Right cardiac atrium (tissue), 5 donors: ENCODE data around the gene UBD. TPM values are rescaled to one million over a fixed set of nuclear protein-coding genes. Genes with fewer than 3 reads are reported as not detected.

Experiments used
- ATAC-seq, 2 donors: fragments of 200-7000 bp; cut with Tn5 transposase; one replicate each; pipeline versions ENCODE4 v1.8.0 to v1.9.1; 2020; ENCODE audit warnings: moderate library complexity in 2 of 2, mild to moderate bottlenecking in 1 of 2
- DNase-seq, 3 donors: peaks; one replicate each; pipeline ENCODE4 v3.0.0-alpha.2; 2020
- H3K27ac ChIP-seq: one replicate; pipeline ENCODE4 v1.5.1; 2013; ENCODE audit warnings: mild to moderate bottlenecking, low read length, control low read depth, moderate library complexity
- H3K27me3 ChIP-seq: one replicate; pipeline ENCODE4 v1.6.1; 2013; ENCODE audit not compliant: control insufficient read depth, insufficient read depth
- H3K4me1 ChIP-seq: one replicate; pipeline ENCODE4 v1.6.1; 2013; ENCODE audit warnings: low read length; ENCODE audit not compliant: control insufficient read depth, insufficient read depth
- H3K4me3 ChIP-seq: one replicate; pipeline ENCODE4 v1.5.1; 2013; ENCODE audit warnings: low read length, control low read depth
- H3K9me3 ChIP-seq: one replicate; pipeline ENCODE4 v1.6.1; 2013; ENCODE audit warnings: low read length; ENCODE audit not compliant: control insufficient read depth
- WGBS: extraction: QIAGEN DNeasy Blood & Tissue Kit; methylation state at CpG from one replicate; pipeline ENCODE4 v1.1.7; 2013; 5-methylcytosine and 5-hydroxymethylcytosine counted together
- intact Hi-C, 4 donors: fragments of 100-400 bp; cut with DNase I; formaldehyde crosslinking; loops; one replicate each; pipeline versions ENCODE4 v1.11.0 to v1.14.0; 2022 to 2023
- polyA plus RNA-seq: library from polyadenylated mRNA; stranded (reverse); fragments of 200-250 nt; gene quantifications from one replicate; pipeline ENCODE4 v1.2.3, GENCODE V29; 2013
- total RNA-seq, 4 donors: library from RNA; stranded (reverse); fragmentation: NEBNext Ultra II Directional; extraction: Animal tissue kit (Norgen Biotek cat#: 25700); gene quantifications; one replicate each; pipeline ENCODE4 v1.2.1, GENCODE V29; 2021
- donor health status: healthy with polysubstance abuse.
- donor health status: DM: no; HTN: yes; CAD: no.
- donor health status: DM: no; HTN: no; CAD: no.
- donor health status: DM: no; HTN: yes; CAD: no; lungs with severe emphysema.
- donor health status: DM: yes; HTN: yes; CAD: no.

UBD gene
- total and polyA plus RNA-seq, 5 donors: 0.14 TPM; not detected in 4

- no peaks in the 10 kb centered on the region for H3K9me3 ChIP-seq
- no peak for ATAC-seq
- intact Hi-C loops: no loop called here
- DNase-seq: no peak
- no peak overlapping the region for H3K4me3 ChIP-seq
- peaks cover 3% of the 10 kb centered on the region for H3K27me3 ChIP-seq
- H3K4me1 ChIP-seq: no peaks in the 10 kb centered on the region
- no peak overlapping the region for H3K27ac ChIP-seq
These were observed 1.6 kb upstream of the UBD start for GRCh38 chr6:29561091-29561490.

- no peaks in the 10 kb centered on the region for H3K4me1 ChIP-seq
- peaks cover 7% of the 10 kb centered on the region for H3K27me3 ChIP-seq
- no peak overlapping the region for H3K4me3 ChIP-seq
- DNase-seq (no peak), ATAC-seq (no peak)
- H3K9me3 ChIP-seq: no peaks in the 10 kb centered on the region
- intact Hi-C loops: no loop called here
- 82% methylated on average over 22 of the region's 22 CpGs for WGBS
- no peak overlapping the region for H3K27ac ChIP-seq
These were observed 973 bp downstream of the UBD start for GRCh38 chr6:29558439-29559079.

GRCh38 chr6:29557320-29557719 lies 2.2 kb downstream of the UBD start:
- Histone ChIP-seq H3K4me3 (no peak overlapping the region), H3K27me3 (peaks cover 7% of the 10 kb centered on the region)

GRCh38 chr6:29554764-29555163 lies 4.8 kb downstream of the UBD start:
- DNase-seq (no peak), ATAC-seq (no peak)
- 83% methylated on average over 5 of the region's 5 CpGs for WGBS
- Histone ChIP-seq H3K4me3 (no peak overlapping the region), H3K27ac (no peak overlapping the region), H3K4me1 (peaks cover 4% of the 10 kb centered on the region), H3K27me3 (peaks cover 7% of the 10 kb centered on the region), H3K9me3 (no peaks in the 10 kb centered on the region)
- intact Hi-C loops: no loop called here

More at GRCh38 chr6:29557320-29557719, 2.2 kb downstream of the UBD start:
- H3K9me3 ChIP-seq: no peaks in the 10 kb centered on the region
- intact Hi-C loops: no loop called here
- peaks cover 4% of the 10 kb centered on the region for H3K4me1 ChIP-seq
- no peak overlapping the region for H3K27ac ChIP-seq
- ATAC-seq: no peak
- no peak for DNase-seq

- Histone ChIP-seq H3K4me3 (peak overlapping the region; percentile 39), H3K4me1 (peaks cover 4% of the 10 kb centered on the region), H3K9me3 (no peaks in the 10 kb centered on the region), H3K27ac (no peak overlapping the region), H3K27me3 (peaks cover 7% of the 10 kb centered on the region)
- ATAC-seq: peak; percentile 91 to 92
- WGBS: 2% methylated on average over 83 of the region's 83 CpGs
- intact Hi-C loops: no loop called here
- DNase-seq: peak; percentile 86 to 89 (median 86)
These were observed 6.1 kb downstream of the UBD start for GRCh38 chr6:29553268-29554057.

- Histone ChIP-seq H3K4me1 (peaks cover 4% of the 10 kb centered on the region), H3K9me3 (no peaks in the 10 kb centered on the region), H3K27me3 (peaks cover 4% of the 10 kb centered on the region), H3K27ac (no peak overlapping the region), H3K4me3 (peak overlapping the region; percentile 39)
- 25% methylated on average over 5 of the region's 5 CpGs for WGBS
- DNase-seq (no peak), ATAC-seq (peak; percentile 83 to 89)
- intact Hi-C loops: no loop called here
These were observed 7.0 kb downstream of the UBD start for GRCh38 chr6:29552512-29553051.

- no peaks in the 10 kb centered on the region for H3K9me3 ChIP-seq
- no peaks in the 10 kb centered on the region for H3K4me1 ChIP-seq
- H3K27ac ChIP-seq: no peak overlapping the region
- ATAC-seq (no peak), DNase-seq (no peak)
- WGBS: 22% methylated on average over 3 of the region's 3 CpGs
- no peaks in the 10 kb centered on the region for H3K27me3 ChIP-seq
- no peak overlapping the region for H3K4me3 ChIP-seq
- intact Hi-C loops: no loop called here
These were observed 12.0 kb downstream of the UBD start for GRCh38 chr6:29547573-29547972.

GRCh38 chr6:29537714-29538403 lies 21.7 kb downstream of the UBD start:
- intact Hi-C loops: no loop called here
- no peak for ATAC-seq
- DNase-seq: no peak
- no peak overlapping the region for H3K27ac ChIP-seq
- no peaks in the 10 kb centered on the region for H3K4me1 ChIP-seq
- 73% methylated on average over 4 of the region's 4 CpGs for WGBS
- no peaks in the 10 kb centered on the region for H3K27me3 ChIP-seq
- no peaks in the 10 kb centered on the region for H3K9me3 ChIP-seq
- no peak overlapping the region for H3K4me3 ChIP-seq

GRCh38 chr6:29532320-29532951 lies 27.1 kb downstream of the UBD start:
- WGBS: 38% methylated on average over 2 of the region's 2 CpGs
- no peak for ATAC-seq
- no peaks in the 10 kb centered on the region for H3K27me3 ChIP-seq
- no peak for DNase-seq
- intact Hi-C loops: no loop called here
- no peak overlapping the region for H3K4me3 ChIP-seq
- H3K4me1 ChIP-seq: no peaks in the 10 kb centered on the region
- no peak overlapping the region for H3K27ac ChIP-seq
- H3K9me3 ChIP-seq: no peaks in the 10 kb centered on the region

GRCh38 chr6:29531668-29532067 lies 27.9 kb downstream of the UBD start:
- no peak overlapping the region for H3K4me3 ChIP-seq
- H3K4me1 ChIP-seq: no peaks in the 10 kb centered on the region
- DNase-seq (no peak), ATAC-seq (peak in 1 of 2 donors; percentile 13)
- intact Hi-C loops: no loop called here
- WGBS: 55% methylated on average over 3 of the region's 3 CpGs
- no peak overlapping the region for H3K27ac ChIP-seq
- no peaks in the 10 kb centered on the region for H3K9me3 ChIP-seq
- H3K27me3 ChIP-seq: no peaks in the 10 kb centered on the region
